HG02610 (cell line): Measurements from ENCODE around the gene GDPD3.
"Not testable (repeated sequence)": the region's sequence is repeated elsewhere in the genome, so short reads cannot be mapped to it uniquely, and the experiment has no call there.

ENCODE experiments used
- ATAC-seq: cut with Tn5 transposase; IDR thresholded peaks from one replicate; pipeline ENCODE4 v1.9.1; 2021; ENCODE audit warnings: mild to moderate bottlenecking, moderate library complexity; ENCODE audit not compliant: unreplicated experiment

GDPD3 gene

DNA sequence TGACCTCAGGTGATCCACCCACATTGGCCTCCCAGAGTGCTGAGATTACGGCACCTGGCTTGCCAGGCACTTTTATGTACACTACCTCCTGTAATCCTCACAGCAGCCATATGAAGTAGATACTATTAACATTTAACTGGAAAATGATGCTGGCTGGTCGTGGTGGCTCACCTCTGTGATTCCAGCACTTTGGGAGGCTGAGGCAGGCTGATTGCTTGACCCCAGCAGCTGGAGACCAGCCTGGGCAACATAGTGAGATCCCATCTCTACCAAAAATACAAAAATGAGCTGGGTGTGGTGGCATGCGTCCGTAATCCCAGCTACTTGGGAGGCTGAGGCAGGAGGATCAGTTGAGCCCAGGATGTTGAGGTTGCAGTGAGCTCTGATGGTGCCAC is 11.6 kb upstream of the GDPD3 start:
- ATAC-seq, result no peak

DNA sequence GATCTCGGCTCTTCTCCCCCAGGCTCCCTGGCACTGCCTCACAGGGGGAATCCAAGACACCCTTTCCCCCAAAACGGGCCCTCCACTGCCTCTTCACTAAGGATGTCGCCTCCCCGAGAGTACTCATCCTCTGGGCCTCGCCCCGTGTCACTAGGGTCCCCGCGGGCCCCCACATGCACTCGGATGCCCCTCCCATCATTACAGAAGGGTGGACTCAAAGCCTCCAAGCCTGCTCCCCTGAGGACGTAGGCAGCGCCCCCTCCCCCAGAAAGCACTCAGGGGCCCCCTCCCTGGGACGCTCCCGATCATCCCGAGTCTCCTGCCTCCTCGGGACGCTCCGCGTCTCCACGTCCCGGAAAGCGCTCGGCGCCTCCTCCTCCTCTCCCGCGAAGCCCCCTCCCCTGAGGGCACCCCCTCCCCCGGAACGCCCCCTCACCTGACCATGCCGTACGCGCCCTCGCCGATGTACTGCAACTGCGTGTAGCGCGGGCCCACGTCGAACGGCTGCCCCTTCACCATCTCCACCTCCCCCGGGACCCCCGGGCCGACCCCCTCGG is 9.3 kb upstream of the GDPD3 start:
- no peak for ATAC-seq

DNA sequence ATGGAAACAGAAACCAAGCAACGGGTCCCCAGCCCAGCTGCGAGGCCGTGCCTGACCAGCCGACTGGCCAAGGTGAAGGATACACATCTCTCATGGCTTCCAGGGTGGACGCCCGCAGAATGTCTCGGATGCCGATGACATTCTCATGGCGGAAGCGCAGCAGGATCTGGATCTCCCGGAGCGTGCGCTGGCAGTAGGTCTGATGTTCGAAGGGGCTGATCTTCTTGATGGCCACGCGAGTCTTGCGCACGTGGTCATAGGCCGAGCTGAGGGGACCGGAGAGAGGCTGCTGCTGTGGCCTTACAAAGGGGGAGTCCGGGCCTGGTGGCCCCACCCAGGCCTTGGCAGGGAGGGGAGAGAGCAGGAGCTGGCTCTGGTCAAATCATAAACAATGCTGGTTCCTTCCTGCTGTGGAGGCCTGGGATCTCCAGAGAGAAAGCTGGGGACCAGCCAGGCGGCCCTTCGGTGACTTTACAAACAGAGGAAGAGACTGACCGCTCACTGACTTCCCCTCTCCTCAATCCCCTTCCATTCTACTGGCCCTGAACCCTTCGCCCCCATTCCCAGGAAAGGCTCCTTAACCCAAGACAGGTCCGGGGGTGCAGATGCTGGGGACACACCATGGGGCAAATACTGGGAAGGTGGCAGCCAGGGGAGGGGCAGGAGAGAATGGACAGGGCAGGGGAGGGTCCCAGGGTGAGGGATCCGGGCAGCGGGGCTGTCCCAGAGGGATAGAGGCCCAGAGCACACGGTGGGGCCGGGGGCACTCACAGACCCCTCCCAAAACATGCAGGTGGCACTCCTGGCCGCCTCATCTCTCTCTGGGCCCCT is 8.6 kb upstream of the GDPD3 start:
- no peak for ATAC-seq

DNA sequence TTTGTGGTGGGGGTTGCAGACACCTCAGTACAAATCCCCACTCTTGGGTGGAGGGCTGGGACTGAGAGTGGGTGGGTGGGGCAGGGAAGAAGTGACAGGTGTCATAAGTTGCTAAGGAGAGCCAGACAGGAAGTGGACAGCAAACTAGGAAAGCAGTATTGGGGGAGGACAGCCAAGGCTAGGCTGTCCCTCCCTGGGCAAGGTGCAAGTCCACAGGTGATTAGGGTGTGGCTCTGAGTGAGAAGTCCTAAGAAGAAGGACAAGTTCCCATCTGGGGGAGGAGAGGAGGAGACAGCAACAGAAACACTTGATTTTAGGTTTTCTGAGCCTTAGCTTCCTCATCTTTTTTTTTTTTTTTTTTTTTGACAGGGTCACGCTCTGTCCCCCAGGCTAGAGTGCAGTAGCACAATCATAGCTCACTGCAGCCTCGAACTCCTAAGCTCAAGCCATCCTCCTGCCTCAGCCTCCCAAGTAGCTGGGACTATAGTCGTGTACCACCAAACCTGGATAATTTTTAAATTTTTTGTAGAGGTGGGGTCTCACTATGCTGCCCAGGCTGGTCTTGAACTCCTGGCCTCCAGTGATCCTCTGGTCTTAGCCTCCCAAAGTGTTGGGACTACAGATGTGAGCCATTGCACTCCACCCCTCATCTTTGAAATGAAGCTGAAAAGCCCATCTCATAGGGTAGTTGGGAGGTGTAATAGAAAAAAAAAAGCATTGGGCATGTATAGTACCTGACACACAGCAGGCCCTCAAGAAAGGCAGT is 7.2 kb upstream of the GDPD3 start:
- no peak for ATAC-seq

DNA sequence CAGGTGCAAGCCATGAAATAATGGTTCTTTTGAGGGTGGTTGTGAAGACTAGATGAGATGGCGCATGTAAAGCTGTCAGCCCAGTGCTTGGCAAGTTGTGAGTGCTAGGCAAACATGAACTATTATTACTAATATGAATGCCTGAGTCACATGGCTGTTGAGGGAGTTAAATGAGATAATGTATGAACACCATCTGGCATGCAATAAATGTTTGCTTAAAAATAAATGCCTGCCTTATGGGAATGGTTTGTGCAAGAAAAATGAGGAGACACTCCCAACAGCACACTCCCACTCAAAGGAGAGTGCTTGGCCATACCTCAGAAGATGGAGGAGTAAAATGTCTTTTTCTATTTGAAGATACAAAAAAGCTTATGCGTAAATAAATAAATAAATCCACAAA is 6.1 kb upstream of the GDPD3 start:
- ATAC-seq, result no peak

DNA sequence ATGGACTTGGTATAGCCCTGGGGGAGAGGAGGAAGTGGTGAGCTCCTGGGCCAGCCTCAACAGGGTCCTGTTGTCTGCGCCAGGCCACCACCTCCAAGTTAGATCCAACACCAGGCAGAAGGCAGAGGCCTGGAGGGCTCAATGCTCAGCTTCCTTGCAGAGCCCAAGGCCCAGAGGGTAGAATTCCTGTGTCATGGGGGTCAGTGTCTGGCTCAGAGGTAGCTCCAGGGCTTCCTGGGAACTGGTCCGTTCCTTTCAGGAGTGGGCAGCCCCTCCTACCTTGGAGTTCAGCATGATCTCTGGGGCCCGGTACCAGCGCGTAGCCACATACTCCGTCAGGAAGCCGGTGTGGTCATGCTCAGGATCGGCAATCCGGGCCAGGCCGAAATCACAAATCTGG is 4.4 kb upstream of the GDPD3 start:
- ATAC-seq, result no peak

DNA sequence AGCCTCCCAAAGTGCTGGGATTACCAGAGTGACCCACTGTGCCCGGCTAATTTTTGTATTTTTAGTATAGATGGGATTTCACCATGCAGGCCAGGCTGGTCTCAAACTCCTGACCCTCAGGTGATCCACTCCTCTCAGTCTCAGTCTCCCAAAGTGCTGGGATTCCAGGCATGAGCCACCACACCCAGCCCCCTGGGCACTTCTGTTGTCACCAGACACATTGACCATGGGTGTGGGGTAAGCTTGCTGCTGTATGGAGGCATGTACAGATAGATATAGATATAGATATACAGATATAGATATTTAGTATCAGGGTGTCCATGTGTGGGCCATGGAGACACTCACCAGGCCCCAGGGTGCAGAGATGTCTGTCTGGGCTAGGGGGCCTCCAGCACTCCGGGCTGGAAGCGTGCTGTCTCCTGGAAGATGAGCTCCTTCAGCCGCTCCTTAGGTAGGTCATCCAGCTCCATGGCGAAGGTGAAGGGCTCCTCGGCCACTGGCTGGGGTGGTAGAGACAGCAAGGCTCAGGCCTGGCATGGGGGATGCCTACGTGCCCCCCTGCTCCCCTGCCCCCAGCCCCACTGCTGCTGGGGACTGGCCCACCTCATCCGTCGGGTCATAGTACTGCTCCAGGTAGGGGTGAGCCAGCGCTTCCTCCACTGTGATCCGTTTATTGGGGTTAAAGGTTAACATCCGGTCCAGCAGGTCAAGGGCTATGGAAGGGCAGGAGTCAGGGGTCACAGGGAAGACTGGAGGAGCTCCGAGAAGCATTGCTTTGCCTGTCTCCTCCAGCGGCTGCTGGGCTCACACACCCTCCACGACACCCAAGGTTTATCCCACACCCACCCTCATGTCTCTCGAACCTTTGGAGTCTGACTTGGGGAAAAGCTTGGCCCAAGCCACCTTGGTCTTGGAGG is 3.2 kb upstream of the GDPD3 start:
- ATAC-seq, result no peak

DNA sequence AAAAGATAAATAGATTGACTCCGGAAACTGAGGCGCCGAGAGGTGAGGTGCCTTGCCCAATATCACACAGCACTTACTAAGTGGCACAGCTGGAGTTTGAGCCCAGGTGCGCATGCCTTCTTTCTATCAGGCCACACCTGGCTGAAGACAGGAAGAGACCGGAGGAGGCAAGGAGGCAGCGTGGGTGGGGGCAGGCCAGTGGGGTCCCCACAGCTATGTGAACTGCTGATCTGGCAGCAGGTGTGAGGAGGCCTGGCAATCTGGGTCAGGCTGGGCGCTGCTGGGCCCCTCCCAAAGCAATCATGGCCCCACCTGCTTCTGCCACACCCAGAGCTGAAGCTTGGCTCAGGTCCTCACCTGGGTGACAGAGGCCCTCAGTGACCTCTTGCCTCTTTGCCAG is 1.9 kb upstream of the GDPD3 start:
- no peak for ATAC-seq

DNA sequence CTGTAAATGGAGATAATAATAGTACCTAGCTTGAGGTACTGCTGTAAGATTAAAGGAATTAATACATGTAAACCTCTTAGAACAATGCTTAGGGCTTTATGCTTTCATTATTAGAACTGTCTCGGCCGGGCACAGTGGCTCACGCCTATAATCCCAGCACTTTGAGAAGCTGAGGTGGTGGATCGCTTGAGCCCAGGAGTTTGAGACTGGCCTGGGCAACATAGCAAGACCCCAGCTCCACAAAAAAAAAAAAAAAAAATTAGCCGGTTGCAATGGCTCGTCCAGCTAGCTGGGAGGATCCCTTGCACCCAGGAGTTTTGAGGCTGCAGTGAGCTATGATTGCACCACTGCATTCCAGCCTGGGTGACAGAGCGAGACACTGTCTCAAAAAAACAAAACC is 1.5 kb upstream of the GDPD3 start:
- ATAC-seq, result not testable (repeated sequence)

DNA sequence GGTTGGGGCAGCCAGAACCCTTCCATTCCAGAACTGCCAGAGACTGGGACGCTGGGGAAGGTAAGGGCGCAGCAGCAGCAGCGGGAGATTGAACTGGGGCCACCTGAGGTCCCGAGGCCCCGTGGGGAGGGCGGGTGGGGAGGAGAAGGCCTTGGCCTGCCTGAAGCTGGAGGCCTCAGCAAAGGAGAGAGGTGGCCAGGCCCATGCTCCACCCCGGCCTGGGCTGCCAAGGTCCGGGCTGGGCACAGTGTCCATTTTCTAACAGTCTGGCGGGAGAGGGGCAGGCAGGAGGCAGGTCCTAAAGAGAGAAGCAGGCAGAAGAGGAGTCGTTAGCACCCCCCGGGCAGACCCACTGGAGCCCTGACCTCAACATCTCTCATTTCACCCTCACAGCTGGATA is 1.1 kb upstream of the GDPD3 start:
- no peak for ATAC-seq

DNA sequence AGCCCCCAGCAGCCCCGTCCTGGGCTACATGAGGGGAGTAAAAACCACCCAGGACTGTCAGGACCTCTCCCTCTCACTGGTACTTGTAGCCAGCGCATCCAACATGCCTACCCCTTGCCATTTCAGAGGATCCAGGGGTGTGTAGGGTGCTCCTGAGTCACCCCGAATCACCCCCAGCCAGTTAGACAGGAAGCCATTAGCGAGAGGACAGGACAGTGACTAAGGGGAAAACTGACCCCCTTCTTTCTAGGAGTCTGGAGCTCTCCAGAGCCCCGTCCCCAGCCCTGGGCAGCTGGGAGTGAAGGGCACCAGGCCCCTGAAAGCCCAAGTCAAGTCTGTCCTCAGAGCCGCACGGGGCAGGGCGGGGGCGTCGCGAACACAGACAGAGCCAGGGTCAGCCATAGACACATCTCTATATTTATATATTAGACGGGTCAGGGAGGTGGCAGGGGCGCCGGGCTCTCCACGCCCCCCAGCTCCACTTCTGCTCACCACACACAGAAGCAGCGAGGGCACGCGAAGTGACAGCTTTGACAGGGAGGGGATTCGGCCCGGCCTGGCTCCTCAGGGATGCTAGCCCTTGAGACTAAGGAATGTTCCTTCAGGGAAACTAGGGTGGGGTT is 485 bp upstream of the GDPD3 start:
- no peak for ATAC-seq

DNA sequence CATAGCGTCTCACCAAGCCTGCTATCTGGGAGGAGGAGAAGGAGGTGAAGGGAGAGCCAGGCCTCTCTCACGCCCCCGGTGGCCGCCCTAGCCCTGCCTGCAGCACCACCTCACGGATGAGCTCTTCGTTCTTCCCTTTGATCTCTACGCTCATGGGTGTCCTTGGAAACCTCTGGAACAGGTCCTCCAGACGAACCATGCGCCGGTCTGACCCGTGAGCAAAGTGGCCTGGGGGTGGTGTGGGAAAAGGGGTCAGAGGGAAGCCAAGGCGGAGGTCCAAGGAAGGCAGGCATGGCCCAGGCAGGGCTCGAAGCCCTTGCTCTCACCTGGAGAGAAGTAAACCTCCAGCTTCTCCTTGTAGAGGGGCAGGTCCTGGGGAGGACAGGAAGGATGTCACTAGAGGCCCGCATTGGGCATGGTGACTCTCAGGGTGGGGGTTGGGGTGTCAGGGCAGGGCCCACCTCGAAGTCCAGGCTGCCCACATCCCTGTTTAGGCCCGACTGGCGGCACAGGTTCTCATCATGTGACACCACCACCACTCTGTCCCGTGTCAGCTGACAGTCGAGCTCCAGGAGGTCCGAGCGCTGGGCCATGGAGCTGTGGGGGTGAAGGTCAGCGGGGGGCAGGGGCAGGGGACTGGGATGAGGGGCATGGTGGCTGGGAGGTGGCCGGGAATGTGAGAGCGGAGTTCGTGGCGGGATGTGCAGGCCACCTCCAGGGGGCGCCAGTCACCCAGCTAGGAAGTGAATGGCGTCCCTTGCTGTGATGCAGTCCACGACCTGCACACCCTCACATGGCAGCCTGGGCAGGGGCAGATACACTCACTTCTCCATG is 923 bp downstream of the GDPD3 start:
- ATAC-seq, result no peak

DNA sequence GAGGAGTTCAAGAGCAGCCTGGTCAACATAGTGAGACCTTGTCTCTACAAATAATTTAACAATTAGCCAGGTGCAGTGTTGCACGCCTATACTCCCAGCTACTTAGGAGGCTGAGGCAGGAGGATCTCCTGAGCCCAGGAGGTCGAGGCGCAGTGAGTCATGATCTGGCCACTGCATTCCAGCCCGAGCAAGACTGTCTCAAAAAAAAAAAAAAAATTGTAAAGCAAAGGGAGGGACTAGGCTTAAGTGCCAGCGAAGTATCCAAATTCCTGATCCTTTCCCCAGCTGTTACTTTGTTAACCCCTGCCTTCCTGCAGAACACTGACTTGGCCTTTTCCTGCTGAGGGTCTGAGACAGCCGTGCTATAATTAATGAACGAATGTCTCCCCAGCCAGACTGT is 2.7 kb downstream of the GDPD3 start:
- ATAC-seq, result no peak

DNA sequence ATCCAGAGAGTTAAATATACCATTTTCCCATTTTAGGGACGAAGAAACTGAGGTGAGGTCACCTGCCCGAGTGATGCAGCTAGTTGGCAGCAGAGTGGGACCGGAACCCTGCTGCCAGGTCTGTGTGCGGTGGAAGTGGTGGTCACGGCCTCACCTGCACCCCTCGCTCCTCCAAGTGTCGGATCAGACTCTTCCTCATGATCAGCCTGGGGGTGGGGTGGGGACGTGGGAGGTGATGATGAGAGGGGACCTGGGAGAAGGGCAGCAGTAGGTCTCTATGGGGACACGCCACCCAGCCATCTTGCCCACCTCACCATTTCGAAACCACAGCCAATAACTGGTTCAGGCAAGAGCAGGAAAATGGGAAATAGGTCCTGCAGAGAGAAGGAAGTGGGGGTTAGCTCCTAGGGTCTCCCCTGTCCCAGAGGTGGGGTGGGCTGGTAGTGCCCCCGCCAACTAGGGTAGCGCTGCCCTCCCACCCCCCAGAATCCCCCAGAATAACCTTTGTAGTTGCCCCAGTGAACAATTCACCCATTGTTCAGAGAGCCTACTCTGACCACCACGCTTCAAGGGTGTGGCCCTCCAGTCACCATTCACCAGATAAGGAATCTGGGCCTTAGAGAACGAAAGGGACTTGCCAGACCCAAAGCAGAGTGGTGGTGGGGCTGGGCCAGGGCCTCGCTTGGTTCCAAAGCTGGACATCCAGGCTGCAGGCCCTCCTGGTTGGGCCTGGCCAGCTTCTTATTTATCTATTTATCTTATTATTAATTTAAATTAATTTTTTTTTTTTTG is 5.1 kb downstream of the GDPD3 start:
- ATAC-seq, result no peak

DNA sequence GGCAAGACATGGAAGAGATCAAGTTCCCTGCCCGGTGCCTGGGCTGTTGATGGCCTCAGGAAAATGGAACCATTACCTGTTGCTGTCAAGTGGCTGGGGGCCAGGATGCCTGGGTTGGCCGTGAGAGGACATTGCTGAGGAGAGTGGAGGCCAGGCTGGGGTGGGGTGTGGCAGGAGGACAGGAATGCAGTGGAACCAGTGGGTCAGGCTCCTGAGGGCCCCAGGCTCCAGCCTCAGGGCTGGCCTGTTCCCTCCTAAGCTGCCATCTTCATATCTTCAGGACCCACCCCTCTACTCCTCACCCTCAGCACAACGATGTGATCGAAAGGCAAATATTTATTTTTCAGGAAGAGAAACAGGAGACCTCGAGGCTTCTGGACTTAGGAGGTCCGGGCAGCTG is 8.8 kb downstream of the GDPD3 start:
- no peak for ATAC-seq

DNA sequence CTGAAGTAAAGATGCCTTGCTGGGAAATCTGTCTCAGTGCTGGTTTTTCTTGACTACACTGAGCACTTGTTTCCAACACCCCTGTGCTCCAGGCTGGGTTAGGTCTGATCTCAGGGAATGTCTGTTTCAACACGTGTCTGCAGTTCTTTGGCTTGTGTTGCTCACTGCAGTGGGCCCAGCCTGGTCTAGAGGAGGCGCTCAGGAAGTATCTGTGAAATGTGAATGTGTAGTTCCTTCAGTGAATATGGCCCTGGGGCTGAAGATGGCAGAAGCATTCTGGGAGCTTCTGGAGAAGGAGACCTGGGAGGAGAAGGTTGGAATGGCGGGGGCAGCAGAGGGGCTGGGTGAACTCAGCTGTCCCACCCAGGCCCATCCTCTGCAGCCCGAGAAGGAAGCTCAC is 9.2 kb downstream of the GDPD3 start:
- ATAC-seq, result no peak

DNA sequence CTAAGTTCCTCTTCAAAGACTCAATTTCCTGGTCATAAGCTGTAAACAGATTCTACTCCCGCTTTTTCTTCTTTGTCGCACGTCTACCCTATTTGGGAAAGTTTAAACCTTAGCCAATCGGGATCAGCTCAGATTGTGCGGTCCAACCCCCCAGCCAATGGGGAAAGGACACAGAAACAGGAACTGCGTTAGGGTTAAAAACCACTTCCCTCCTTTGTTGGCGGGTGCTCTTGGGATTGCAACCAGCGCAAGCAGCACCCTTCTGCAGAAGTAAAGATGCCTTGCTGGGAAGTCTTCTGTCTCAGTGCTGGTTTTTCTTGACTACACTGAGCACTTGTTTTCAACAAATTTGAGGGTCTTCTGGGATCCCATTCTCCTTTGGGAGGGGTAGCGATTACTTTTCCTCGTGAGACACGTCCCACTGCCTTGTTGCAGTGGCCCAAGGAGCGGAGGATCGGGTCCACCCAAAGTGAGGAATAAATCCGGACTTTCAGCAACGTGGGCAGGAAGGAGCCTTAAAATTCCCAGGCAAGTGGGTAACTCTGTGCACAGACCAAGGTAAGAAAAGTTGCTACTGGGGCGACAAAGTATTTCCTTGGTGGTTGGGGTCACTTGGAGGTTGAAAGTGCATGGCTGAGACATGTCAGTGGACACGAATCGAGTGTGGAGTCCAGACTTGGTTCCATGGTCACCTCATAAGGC is 16.3 kb downstream of the GDPD3 start:
- ATAC-seq, result no peak

DNA sequence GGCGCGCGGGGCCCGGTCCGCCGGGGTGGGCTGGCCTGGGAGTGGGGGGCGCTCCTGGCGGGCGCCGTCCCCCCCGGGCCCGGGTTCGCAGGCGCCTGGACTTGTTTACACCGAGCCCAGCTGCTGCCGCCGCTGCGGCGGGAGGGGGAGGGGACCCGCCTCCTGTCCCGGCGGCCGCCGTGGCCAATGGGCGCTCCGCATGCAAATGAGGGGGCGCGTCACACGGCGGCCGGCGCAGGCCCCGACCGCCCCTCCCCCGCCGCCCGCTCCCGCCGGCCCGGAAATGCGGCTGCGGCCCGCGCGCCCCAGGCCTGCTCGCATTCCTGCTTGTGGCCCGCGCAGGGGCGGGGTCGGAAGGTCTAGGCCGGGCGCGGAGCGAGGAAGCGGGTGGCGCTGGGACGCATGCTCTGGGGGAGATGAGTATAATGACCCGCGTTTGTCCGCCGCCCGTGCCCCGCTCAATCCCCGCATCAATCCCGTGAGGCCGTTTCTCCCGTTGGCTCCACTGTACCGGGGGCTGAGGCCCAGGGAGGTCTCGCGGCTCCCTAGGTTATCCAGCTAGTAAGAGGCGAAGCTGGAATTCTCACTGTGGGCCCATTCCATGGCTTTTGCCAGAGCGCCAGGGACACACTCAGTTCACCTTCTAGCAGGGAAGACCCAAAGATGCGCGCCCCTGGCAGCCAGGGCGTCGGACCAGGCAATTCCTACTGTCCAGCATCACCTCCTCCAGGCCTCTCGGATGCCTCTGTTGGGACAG is 17.1 kb downstream of the GDPD3 start, which contains the start of gene YPEL3:
YPEL3 (minus strand) TSS at position 109 of the 757 bp plus-strand sequence. CDS start 731 bp downstream, outside the sequence.
- ATAC-seq, result peak; percentile 34
